ENCODE data around the gene EML5.

DNA sequence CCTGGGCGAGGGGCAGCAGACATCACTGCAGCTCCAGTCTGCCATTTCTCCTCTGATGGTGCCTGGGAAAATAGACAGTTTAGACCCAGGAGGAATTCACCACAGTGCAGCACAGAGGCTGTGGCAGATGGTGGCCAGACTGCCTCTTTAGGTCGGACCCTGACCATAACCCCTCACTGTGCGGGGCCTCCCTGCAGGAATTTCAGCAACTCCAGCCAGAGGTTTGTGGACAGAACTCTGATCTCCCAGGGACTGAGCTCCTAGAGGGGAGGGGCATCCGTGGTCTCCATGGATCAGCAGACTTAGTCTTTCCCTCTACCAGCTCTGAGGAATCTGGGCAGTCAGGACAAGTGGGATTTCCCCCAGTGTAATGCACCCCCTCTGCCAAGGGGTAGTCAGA is 123.4 kb downstream of the EML5 start:
- TF ChIP-seq POLR2A (IDR thresholded peaks at IDR 0.05): no peak
- TF ChIP-seq, protein P1, sequence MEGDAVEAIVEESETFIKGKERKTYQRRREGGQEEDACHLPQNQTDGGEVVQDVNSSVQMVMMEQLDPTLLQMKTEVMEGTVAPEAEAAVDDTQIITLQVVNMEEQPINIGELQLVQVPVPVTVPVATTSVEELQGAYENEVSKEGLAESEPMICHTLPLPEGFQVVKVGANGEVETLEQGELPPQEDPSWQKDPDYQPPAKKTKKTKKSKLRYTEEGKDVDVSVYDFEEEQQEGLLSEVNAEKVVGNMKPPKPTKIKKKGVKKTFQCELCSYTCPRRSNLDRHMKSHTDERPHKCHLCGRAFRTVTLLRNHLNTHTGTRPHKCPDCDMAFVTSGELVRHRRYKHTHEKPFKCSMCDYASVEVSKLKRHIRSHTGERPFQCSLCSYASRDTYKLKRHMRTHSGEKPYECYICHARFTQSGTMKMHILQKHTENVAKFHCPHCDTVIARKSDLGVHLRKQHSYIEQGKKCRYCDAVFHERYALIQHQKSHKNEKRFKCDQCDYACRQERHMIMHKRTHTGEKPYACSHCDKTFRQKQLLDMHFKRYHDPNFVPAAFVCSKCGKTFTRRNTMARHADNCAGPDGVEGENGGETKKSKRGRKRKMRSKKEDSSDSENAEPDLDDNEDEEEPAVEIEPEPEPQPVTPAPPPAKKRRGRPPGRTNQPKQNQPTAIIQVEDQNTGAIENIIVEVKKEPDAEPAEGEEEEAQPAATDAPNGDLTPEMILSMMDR (IDR thresholded peaks at IDR 0.05): no peak
